Mesenchymal stem cell (in vitro differentiated cells and primary cell): Measurements from ENCODE around the gene SERBP1.
"Not testable (repeated sequence)": the region's sequence is repeated elsewhere in the genome, so short reads cannot be mapped to it uniquely, and the experiment has no call there.

Source experiments
- DNase-seq: peaks from one replicate; pipeline ENCODE4 v3.0.0-alpha.2; 2013
- H2AFZ ChIP-seq: one replicate; pipeline ENCODE4 v1.6.1; 2013; ENCODE audit warnings: low read depth, mild to moderate bottlenecking, control low read depth, inconsistent platforms, low read length, moderate library complexity
- H2AK5ac ChIP-seq: 2 replicates; pipeline ENCODE4 v1.6.1; 2013; ENCODE audit warnings: low read length, moderate library complexity, mild to moderate bottlenecking, inconsistent platforms; ENCODE audit not compliant: severe bottlenecking
- H2BK120ac ChIP-seq: one replicate; pipeline ENCODE4 v1.6.1; 2013; ENCODE audit warnings: low read depth, mild to moderate bottlenecking, inconsistent platforms, low read length, moderate library complexity
- H2BK12ac ChIP-seq, 2 experiments: one replicate each; pipeline ENCODE4 v1.6.1; 2013; ENCODE audit warnings: inconsistent platforms in 2 of 2, low read length in 2 of 2, mild to moderate bottlenecking in 2 of 2, moderate library complexity in 2 of 2, control low read depth in 1 of 2
- H2BK15ac ChIP-seq: one replicate; pipeline ENCODE4 v1.6.1; 2013; ENCODE audit warnings: mild to moderate bottlenecking, low read depth, inconsistent platforms; ENCODE audit not compliant: poor library complexity, severe bottlenecking
- H2BK5ac ChIP-seq: 2 replicates; pipeline ENCODE4 v1.6.1; 2013; ENCODE audit warnings: low read depth, mild to moderate bottlenecking, low read length, control low read depth, inconsistent platforms; ENCODE audit not compliant: poor library complexity, severe bottlenecking
- H3K14ac ChIP-seq, 2 experiments: one replicate each; pipeline ENCODE4 v1.6.1; 2013; ENCODE audit warnings: inconsistent platforms in 2 of 2, low read length in 2 of 2, control low read depth in 1 of 2, mild to moderate bottlenecking in 1 of 2, moderate library complexity in 1 of 2
- H3K18ac ChIP-seq, 2 experiments: one replicate each; pipeline ENCODE4 v1.6.1; 2013; ENCODE audit warnings: inconsistent platforms in 2 of 2, low read length in 2 of 2, control low read depth in 1 of 2, low read depth in 1 of 2, mild to moderate bottlenecking in 1 of 2
- H3K23ac ChIP-seq, 2 experiments: one replicate each; pipeline ENCODE4 v1.6.1; 2013; ENCODE audit warnings: inconsistent platforms in 2 of 2, low read length in 2 of 2, mild to moderate bottlenecking in 2 of 2, moderate library complexity in 2 of 2, control low read depth in 1 of 2
- H3K27ac ChIP-seq: 2 replicates; pipeline ENCODE4 v1.5.1; 2013; ENCODE audit warnings: mild to moderate bottlenecking, moderate library complexity, low read length, control low read depth, inconsistent platforms; ENCODE audit not compliant: poor library complexity, severe bottlenecking
- H3K27me3 ChIP-seq, 2 experiments: 2 replicates each; pipeline versions ENCODE4 v1.6.1 to v1.7.0; 2013; ENCODE audit warnings: low read length in 2 of 2, mild to moderate bottlenecking in 2 of 2, moderate library complexity in 2 of 2, control low read depth in 1 of 2, inconsistent platforms in 1 of 2; ENCODE audit not compliant: control insufficient read depth in 1 of 2, insufficient read depth in 1 of 2
- H3K36me3 ChIP-seq, 2 experiments: 2 replicates each; pipeline versions ENCODE4 v1.6.1 to v1.7.0; 2013; ENCODE audit warnings: low read length in 2 of 2, control low read depth in 1 of 2, inconsistent platforms in 1 of 2, low read depth in 1 of 2, mild to moderate bottlenecking in 1 of 2; ENCODE audit not compliant: insufficient read depth in 2 of 2, control insufficient read depth in 1 of 2
- H3K4ac ChIP-seq, 2 experiments: one replicate each; pipeline ENCODE4 v1.6.1; 2013; ENCODE audit warnings: inconsistent platforms in 2 of 2, low read length in 2 of 2, mild to moderate bottlenecking in 2 of 2, moderate library complexity in 2 of 2, control low read depth in 1 of 2, low read depth in 1 of 2
- H3K4me1 ChIP-seq: 2 replicates; pipeline ENCODE4 v1.6.1; 2013; ENCODE audit warnings: low read depth, low read length, control low read depth; ENCODE audit not compliant: control insufficient read depth, insufficient read depth
- H3K4me2 ChIP-seq: 2 replicates; pipeline ENCODE4 v1.6.1; 2013; ENCODE audit warnings: low read length, mild to moderate bottlenecking, inconsistent platforms; ENCODE audit not compliant: poor library complexity, severe bottlenecking
- H3K4me3 ChIP-seq, 2 experiments: 2 replicates each; pipeline versions ENCODE4 v1.5.1 to v1.7.0; 2013; ENCODE audit warnings: low read length in 2 of 2, mild to moderate bottlenecking in 2 of 2, control low read depth in 1 of 2, low read depth in 1 of 2; ENCODE audit not compliant: insufficient read depth in 1 of 2
- H3K79me1 ChIP-seq: replicated peaks from 2 replicates; pipeline ENCODE4 v1.6.1; 2013; ENCODE audit warnings: mild to moderate bottlenecking, control low read depth, low read length, inconsistent platforms; ENCODE audit not compliant: poor library complexity, severe bottlenecking
- H3K9ac ChIP-seq: 2 replicates; pipeline ENCODE4 v1.7.0; 2013; ENCODE audit warnings: mild to moderate bottlenecking, low read length, moderate library complexity
- H3K9me3 ChIP-seq: 2 replicates; pipeline ENCODE4 v1.7.0; 2013; ENCODE audit warnings: mild to moderate bottlenecking, low read length; ENCODE audit not compliant: control insufficient read depth
- H4K8ac ChIP-seq: one replicate; pipeline ENCODE4 v1.6.1; 2013; ENCODE audit warnings: inconsistent platforms, mild to moderate bottlenecking, low read length, moderate library complexity
- H4K91ac ChIP-seq: one replicate; pipeline ENCODE4 v1.6.1; 2013; ENCODE audit warnings: mild to moderate bottlenecking, low read length, inconsistent platforms
- WGBS: methylation state at CpG from one replicate; pipeline ENCODE4 v1.1.7; 2013; ENCODE audit warnings: mixed read lengths; 5-methylcytosine and 5-hydroxymethylcytosine counted together

Gene SERBP1

DNA sequence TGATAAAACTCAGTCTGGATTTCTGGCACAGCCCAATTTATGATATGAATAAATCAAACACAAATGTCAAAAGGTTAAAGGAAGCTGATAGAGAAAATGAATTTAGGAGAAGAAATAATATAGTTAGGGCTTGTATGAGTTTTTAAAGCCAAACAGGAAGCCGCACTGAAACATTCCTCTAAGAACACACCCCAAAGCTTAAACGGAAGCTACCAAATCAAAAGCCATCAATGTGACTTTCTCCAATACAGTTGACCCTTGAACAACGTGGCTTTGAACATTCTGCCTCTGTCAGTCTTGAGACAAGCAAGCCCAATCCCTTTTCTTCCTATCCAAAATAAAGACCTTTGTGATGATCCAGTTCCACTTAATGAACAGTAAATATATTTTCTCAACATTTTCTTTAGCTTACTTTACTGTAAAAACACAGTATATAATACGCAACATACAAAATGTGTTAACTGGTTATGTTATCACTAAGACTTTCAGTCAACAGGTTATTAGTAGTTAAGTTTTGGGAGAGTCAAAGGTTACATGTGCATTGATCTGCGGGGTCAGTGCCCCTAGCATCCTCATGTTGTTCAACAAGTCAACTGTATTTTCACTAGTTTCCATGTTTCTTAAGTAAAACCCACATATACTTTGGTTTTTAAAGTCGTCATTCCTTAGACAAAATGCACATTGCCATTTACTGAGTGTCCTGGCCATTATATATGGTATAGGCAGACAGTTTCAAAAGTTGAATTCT is 11.2 kb downstream of the SERBP1 start:
- Histone ChIP-seq H4K8ac (no peak overlapping the region), H3K4me2 (no peak overlapping the region), H3K79me1 (peaks cover 2% of the 10 kb centered on the region), H3K36me3 (peaks cover 38 to 98% of the 10 kb centered on the region in 2 experiments), H2AK5ac (no peak overlapping the region), H2BK120ac (no peak overlapping the region), H3K4me3 (no peak overlapping the region), H3K9ac (no peak overlapping the region), H2AFZ (no peak overlapping the region), H2BK5ac (no peak overlapping the region), H3K4ac (no peak overlapping the region), H3K14ac (no peak overlapping the region), H3K23ac (no peak overlapping the region), H4K91ac (no peak overlapping the region), H2BK15ac (no peak overlapping the region), H3K27me3 (no peaks in the 10 kb centered on the region), H3K18ac (no peak overlapping the region), H3K27ac (no peak overlapping the region), H3K9me3 (no peaks in the 10 kb centered on the region), H2BK12ac (no peak overlapping the region), H3K4me1 (peaks cover 2% of the 10 kb centered on the region)
- 86% methylated on average over 4 of the region's 6 CpGs for WGBS
- DNase-seq = no peak

DNA sequence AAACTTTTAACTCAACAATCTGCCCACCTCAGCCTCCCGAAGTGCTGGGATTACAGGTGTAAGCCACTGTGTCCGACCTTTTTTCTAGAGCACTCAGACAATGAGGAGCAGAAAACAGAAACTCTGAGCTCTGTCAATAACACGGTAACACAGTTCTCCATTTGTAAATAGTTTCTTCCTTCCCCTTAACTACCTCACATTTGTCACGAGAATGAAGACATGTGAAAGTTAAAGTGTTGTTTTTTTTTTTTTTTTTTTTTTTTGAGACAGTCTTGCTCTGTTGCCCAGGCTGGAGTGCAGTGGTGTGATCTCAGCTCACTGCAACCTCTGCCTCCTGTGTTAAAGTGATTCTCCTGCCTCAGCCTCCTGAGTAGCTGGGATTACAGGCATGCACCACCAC is 12.5 kb downstream of the SERBP1 start:
- H3K9me3 ChIP-seq, H3K4me3 ChIP-seq, H4K8ac ChIP-seq, H2BK12ac ChIP-seq, H3K9ac ChIP-seq, H3K4me2 ChIP-seq, H2AFZ ChIP-seq, H2BK120ac ChIP-seq, H3K23ac ChIP-seq, H2BK15ac ChIP-seq, DNase-seq, H3K4ac ChIP-seq, H2BK5ac ChIP-seq, H3K4me1 ChIP-seq, H3K27me3 ChIP-seq, H3K79me1 ChIP-seq, H3K14ac ChIP-seq, H2AK5ac ChIP-seq, H4K91ac ChIP-seq, H3K18ac ChIP-seq, H3K27ac ChIP-seq: not testable (repeated sequence)
- 100% methylated on average over 2 of the region's 4 CpGs for WGBS
- H3K36me3 ChIP-seq = peaks cover 39 to 98% of the 10 kb centered on the region in 2 experiments

DNA sequence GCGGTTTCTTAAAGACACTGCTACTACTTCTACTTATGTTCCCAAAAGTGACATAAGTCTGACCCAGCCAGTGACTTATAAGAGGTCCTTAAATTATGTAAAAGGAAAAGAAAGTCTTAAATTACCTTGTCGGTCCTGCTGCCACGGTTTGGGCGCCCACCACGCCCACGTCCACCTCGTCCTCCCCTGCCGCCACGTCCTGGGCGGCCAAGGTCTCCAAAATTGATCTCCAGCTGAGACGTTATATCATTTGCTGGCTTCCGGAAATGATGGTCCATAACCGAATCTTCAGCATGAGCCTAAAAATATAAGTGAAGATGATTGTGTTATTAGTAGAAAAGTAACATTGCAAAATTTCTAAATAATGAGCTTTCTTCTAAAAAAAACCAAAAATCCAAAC is 15.2 kb downstream of the SERBP1 start:
- Histone ChIP-seq H3K27me3 (no peaks in the 10 kb centered on the region), H2BK120ac (no peak overlapping the region), H3K36me3 (peaks cover 30 to 93% of the 10 kb centered on the region in 2 experiments), H2AK5ac (no peak overlapping the region), H3K9me3 (no peaks in the 10 kb centered on the region), H3K4me3 (no peak overlapping the region), H3K4me1 (peaks cover 2% of the 10 kb centered on the region), H3K23ac (no peak overlapping the region), H2AFZ (no peak overlapping the region), H3K4me2 (no peak overlapping the region), H4K91ac (no peak overlapping the region), H3K14ac (no peak overlapping the region), H2BK5ac (no peak overlapping the region), H3K18ac (no peak overlapping the region), H2BK15ac (no peak overlapping the region), H3K27ac (no peak overlapping the region), H4K8ac (no peak overlapping the region), H2BK12ac (no peak overlapping the region), H3K79me1 (peaks cover 3% of the 10 kb centered on the region), H3K9ac (no peak overlapping the region), H3K4ac (no peak overlapping the region)
- WGBS = 98% methylated on average over 10 of the region's 13 CpGs
- no peak for DNase-seq

DNA sequence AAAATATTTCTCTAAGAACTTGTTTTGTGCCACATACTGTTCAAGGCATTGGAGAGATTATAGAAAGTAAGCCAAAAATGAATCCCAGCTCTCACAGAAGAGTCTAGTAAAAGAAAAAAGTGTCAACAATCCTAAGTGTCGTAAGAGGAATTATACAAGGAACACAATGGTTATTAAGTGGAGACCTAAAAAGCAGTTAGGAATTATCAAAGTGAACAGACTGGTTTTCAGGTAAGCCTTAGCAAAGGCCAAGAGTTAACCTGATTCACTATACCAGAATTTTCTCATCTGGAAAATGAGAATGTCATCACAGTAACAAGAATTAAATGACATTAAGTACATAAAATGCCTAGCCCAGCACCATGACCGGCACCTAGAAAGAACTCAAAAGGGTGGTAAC is 15.6 kb downstream of the SERBP1 start:
- Histone ChIP-seq H3K79me1 (peaks cover 3% of the 10 kb centered on the region), H3K9ac (no peak overlapping the region), H3K4ac (no peak overlapping the region), H3K27ac (no peak overlapping the region), H3K18ac (no peak overlapping the region), H2BK12ac (no peak overlapping the region), H2BK5ac (no peak overlapping the region), H3K36me3 (peaks cover 30 to 93% of the 10 kb centered on the region in 2 experiments), H2BK120ac (no peak overlapping the region), H3K4me3 (no peak overlapping the region), H3K4me2 (no peak overlapping the region), H3K27me3 (no peaks in the 10 kb centered on the region), H3K23ac (no peak overlapping the region), H4K91ac (no peak overlapping the region), H2AK5ac (no peak overlapping the region), H4K8ac (no peak overlapping the region), H2BK15ac (no peak overlapping the region), H3K4me1 (peaks cover 2% of the 10 kb centered on the region), H2AFZ (no peak overlapping the region), H3K9me3 (no peaks in the 10 kb centered on the region), H3K14ac (no peak overlapping the region)
- no peak for DNase-seq
- WGBS = 100% methylated on average over 1 of the region's 2 CpGs
